Hepatocyte (in vitro differentiated cells): Measurements from ENCODE around the gene ACP7. TPM values are rescaled to one million over a fixed set of nuclear protein-coding genes. Genes with fewer than 3 reads are reported as not detected.

Experiments
- DNase-seq: peaks from one replicate; pipeline ENCODE4 v3.0.0-alpha.2; 2016; ENCODE audit warnings: low spot score
- H2AFZ ChIP-seq: fragments of 200-600 bp; sonication (generic); 2 replicates; pipeline ENCODE4 v1.6.0; 2016; ENCODE audit warnings: antibody characterized with exemption, mild to moderate bottlenecking
- H3K27ac ChIP-seq: fragments of 200-600 bp; sonication (generic); 2 replicates; pipeline ENCODE4 v1.5.1; 2016; ENCODE audit warnings: mild to moderate bottlenecking
- H3K27me3 ChIP-seq: fragments of 200-600 bp; sonication (generic); 2 replicates; pipeline ENCODE4 v1.6.1; 2016
- H3K36me3 ChIP-seq: fragments of 200-600 bp; sonication (generic); replicated peaks from 2 replicates; pipeline ENCODE4 v1.5.1; 2016; ENCODE audit warnings: low read depth; ENCODE audit not compliant: insufficient read depth
- H3K4me1 ChIP-seq: fragments of 200-600 bp; sonication (generic); 2 replicates; pipeline ENCODE4 v1.5.1; 2016; ENCODE audit warnings: mild to moderate bottlenecking, moderate library complexity; ENCODE audit not compliant: insufficient read depth
- H3K4me2 ChIP-seq: fragments of 200-600 bp; sonication (generic); 2 replicates; pipeline ENCODE4 v1.6.0; 2016
- H3K4me3 ChIP-seq: fragments of 200-600 bp; sonication (generic); 2 replicates; pipeline ENCODE4 v1.5.1; 2016; ENCODE audit warnings: mild to moderate bottlenecking
- H3K79me2 ChIP-seq: fragments of 200-600 bp; sonication (generic); 2 replicates; pipeline ENCODE4 v1.6.0; 2017; ENCODE audit warnings: mild to moderate bottlenecking
- H3K9me2 ChIP-seq: fragments of 200-600 bp; sonication (generic); replicated peaks from 2 replicates; pipeline ENCODE4 v1.6.0; 2017; ENCODE audit warnings: mild to moderate bottlenecking; ENCODE audit not compliant: insufficient read depth
- H3K9me3 ChIP-seq: fragments of 200-600 bp; sonication (generic); 2 replicates; pipeline ENCODE4 v1.5.1; 2016; ENCODE audit warnings: low read depth, mild to moderate bottlenecking
- H4K20me1 ChIP-seq: fragments of 200-600 bp; sonication (generic); 2 replicates; pipeline ENCODE4 v1.6.0; 2016; ENCODE audit warnings: mild to moderate bottlenecking; ENCODE audit not compliant: insufficient read depth, poor library complexity, severe bottlenecking
- CTCF ChIP-seq: fragments of 200-600 bp; sonication (generic); IDR thresholded peaks from 2 replicates; pipeline ENCODE4 v1.5.1; 2016; ENCODE audit warnings: antibody characterized with exemption, mild to moderate bottlenecking; ENCODE audit not compliant: poor library complexity
- EZH2 ChIP-seq: fragments of 200-600 bp; sonication (generic); IDR thresholded peaks from 2 replicates; pipeline ENCODE4 v1.6.1; 2016; ENCODE audit warnings: antibody characterized with exemption, mild to moderate bottlenecking, borderline replicate concordance
- EZH2phosphoT487 ChIP-seq: fragments of 200-600 bp; sonication (generic); IDR thresholded peaks from one replicate; pipeline ENCODE4 v1.6.1; 2018; ENCODE audit warnings: antibody characterized with exemption, mild to moderate bottlenecking, low read depth, moderate library complexity; ENCODE audit not compliant: unreplicated experiment, severe bottlenecking
- WGBS: methylation state at CpG from one replicate; pipeline ENCODE4 v1.1.6; 2016; ENCODE audit warnings: low lambda C conversion rate; ENCODE audit errors: missing lambda C conversion rate; 5-methylcytosine and 5-hydroxymethylcytosine counted together
- polyA plus RNA-seq: library from polyadenylated mRNA; unstranded; fragments of >200 nt; fragmentation: Nextera tagmentation; extraction: Ambion mirVana; gene quantifications from 2 replicates; pipeline ENCODE4 v1.2.1, GENCODE V29; 2016
- total RNA-seq: library from RNA; depleted of rRNA; stranded (reverse); fragments of >200 nt; gene quantifications from 2 replicates; pipeline ENCODE4 v1.2.3, GENCODE V29; 2014

Gene ACP7
- total and polyA plus RNA-seq, 2 experiments from 2014 or later: 0.13 to 0.23 TPM

GRCh38 chr19:39103151-39103550, 19.0 kb downstream of the ACP7 start:
- Histone ChIP-seq H3K27ac (no peak overlapping the region), H3K79me2 (no peaks in the 10 kb centered on the region), H3K9me2 (no peaks in the 10 kb centered on the region), H3K4me1 (no peaks in the 10 kb centered on the region), H3K9me3 (no peaks in the 10 kb centered on the region), H3K4me2 (no peak overlapping the region), H3K36me3 (no peaks in the 10 kb centered on the region), H3K4me3 (no peak overlapping the region), H2AFZ (no peak overlapping the region), H4K20me1 (no peaks in the 10 kb centered on the region), H3K27me3 (no peaks in the 10 kb centered on the region)
- TF ChIP-seq EZH2phosphoT487 (no peak), EZH2 (no peak), CTCF (no peak)
- no peak for DNase-seq
- 52% methylated on average over 5 of the region's 5 CpGs for WGBS

- H3K4me1 ChIP-seq: no peaks in the 10 kb centered on the region
- no peaks in the 10 kb centered on the region for H3K9me3 ChIP-seq
- TF ChIP-seq EZH2phosphoT487: no peak
- no peak for TF ChIP-seq EZH2
- no peak for TF ChIP-seq CTCF
- no peak overlapping the region for H3K4me2 ChIP-seq
- H3K36me3 ChIP-seq: no peaks in the 10 kb centered on the region
- 62% methylated on average over 5 of the region's 5 CpGs for WGBS
- no peak overlapping the region for H2AFZ ChIP-seq
- no peak for DNase-seq
- H3K79me2 ChIP-seq: no peaks in the 10 kb centered on the region
- no peaks in the 10 kb centered on the region for H4K20me1 ChIP-seq
- no peaks in the 10 kb centered on the region for H3K27me3 ChIP-seq
- H3K4me3 ChIP-seq: no peak overlapping the region
- H3K27ac ChIP-seq: no peak overlapping the region
- no peaks in the 10 kb centered on the region for H3K9me2 ChIP-seq
These were observed 20.0 kb downstream of the ACP7 start for GRCh38 chr19:39104186-39104596.

- Histone ChIP-seq H3K4me3 (no peak overlapping the region), H4K20me1 (no peaks in the 10 kb centered on the region), H3K36me3 (no peaks in the 10 kb centered on the region), H3K79me2 (no peaks in the 10 kb centered on the region), H2AFZ (no peak overlapping the region), H3K9me2 (no peaks in the 10 kb centered on the region), H3K27me3 (no peaks in the 10 kb centered on the region), H3K9me3 (no peaks in the 10 kb centered on the region), H3K27ac (no peak overlapping the region), H3K4me2 (no peak overlapping the region), H3K4me1 (no peaks in the 10 kb centered on the region)
- 78% methylated on average over 7 of the region's 7 CpGs for WGBS
- TF ChIP-seq EZH2: no peak
- TF ChIP-seq CTCF: no peak
- TF ChIP-seq EZH2phosphoT487: no peak
- DNase-seq: no peak
These were observed 22.0 kb downstream of the ACP7 start for GRCh38 chr19:39106194-39106593.

- Histone ChIP-seq H3K79me2 (no peaks in the 10 kb centered on the region), H3K27me3 (no peaks in the 10 kb centered on the region)
These were observed 25.5 kb downstream of the ACP7 start for GRCh38 chr19:39109641-39110040.

More at GRCh38 chr19:39109641-39110040, 25.5 kb downstream of the ACP7 start:
- no peak for DNase-seq
- no peaks in the 10 kb centered on the region for H3K9me2 ChIP-seq
- H3K36me3 ChIP-seq: no peaks in the 10 kb centered on the region
- no peak for TF ChIP-seq EZH2
- no peak for TF ChIP-seq CTCF
- no peak for TF ChIP-seq EZH2phosphoT487
- no peak overlapping the region for H3K27ac ChIP-seq
- H3K4me2 ChIP-seq: no peak overlapping the region
- H3K9me3 ChIP-seq: no peaks in the 10 kb centered on the region
- no peak overlapping the region for H2AFZ ChIP-seq
- H4K20me1 ChIP-seq: no peaks in the 10 kb centered on the region
- H3K4me1 ChIP-seq: no peaks in the 10 kb centered on the region
- H3K4me3 ChIP-seq: no peak overlapping the region
